Islet precursor cell (in vitro differentiated cells): ENCODE data around the gene ANXA3.
"Not testable (repeated sequence)": the region's sequence is repeated elsewhere in the genome, so short reads cannot be mapped to it uniquely, and the experiment has no call there.

Source experiments
- DNase-seq: peaks from one replicate; pipeline ENCODE4 v3.0.0-alpha.2; 2018

The ANXA3 gene, protein sequence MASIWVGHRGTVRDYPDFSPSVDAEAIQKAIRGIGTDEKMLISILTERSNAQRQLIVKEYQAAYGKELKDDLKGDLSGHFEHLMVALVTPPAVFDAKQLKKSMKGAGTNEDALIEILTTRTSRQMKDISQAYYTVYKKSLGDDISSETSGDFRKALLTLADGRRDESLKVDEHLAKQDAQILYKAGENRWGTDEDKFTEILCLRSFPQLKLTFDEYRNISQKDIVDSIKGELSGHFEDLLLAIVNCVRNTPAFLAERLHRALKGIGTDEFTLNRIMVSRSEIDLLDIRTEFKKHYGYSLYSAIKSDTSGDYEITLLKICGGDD

DNA sequence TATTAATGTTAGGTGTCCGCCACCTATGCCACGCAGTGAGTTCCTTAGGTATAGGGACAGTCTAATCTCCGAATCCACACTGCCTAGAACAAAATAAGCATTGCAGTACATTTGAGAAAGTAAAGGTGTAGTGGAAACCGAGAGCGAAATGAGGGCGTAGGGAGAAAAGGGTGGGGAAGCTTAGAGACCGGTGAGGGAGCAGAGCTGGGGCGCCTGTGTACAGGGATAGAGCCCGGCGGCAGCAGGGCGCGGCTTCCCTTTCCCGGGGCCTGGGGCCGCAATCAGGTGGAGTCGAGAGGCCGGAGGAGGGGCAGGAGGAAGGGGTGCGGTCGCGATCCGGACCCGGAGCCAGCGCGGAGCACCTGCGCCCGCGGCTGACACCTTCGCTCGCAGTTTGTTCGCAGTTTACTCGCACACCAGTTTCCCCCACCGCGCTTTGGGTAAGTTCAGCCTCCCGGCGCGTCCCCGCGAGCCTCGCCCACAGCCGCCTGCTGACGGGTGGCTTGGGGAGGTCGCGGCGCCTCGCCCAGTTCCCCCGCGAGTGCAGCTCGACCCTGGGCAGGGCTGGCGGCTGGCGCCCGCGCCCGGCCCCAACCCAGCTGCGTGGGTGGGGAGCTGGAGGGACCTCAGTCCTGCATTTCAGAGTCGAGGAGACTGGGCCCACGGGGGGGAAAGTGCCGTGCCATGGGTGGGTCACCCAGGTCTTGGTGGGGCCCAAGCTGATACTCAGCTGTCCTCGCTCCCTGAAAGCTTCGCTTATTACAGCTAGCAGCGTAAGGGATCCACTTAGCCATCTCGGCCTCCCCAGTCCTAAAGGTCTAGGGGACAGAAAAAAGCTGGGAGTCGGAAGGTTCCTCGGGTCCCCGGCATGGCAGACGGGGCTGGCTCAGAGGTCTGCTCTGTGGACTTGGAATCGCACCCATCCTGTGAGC is at the start of gene ANXA3:
TSS of gene ANXA3 (plus strand) at position 351 of the 932 bp plus-strand sequence. CDS start 2,704 bp downstream, outside the sequence.
- DNase-seq, result peak; percentile 90

DNA sequence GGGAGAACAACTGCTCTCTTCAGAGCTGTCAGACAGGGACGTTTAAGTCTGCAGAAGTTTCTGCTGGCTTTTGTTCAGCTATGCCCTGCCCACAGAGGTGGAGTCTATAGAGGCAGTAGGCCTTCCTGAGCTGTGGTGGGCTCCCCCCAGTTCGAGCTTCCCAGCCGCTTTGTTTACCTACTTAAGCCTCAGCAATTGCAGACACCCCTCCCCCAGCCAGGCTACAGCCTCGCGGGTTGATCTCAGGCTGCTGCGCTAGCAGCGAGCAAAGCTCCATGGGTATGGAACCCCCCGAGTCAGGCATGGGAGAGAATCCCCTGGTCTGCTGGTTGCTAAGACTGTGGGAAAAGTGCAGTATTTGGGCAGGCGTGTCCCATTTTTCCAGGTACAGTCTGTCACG is 45.3 kb upstream of the ANXA3 start:
- not testable (repeated sequence) for DNase-seq

DNA sequence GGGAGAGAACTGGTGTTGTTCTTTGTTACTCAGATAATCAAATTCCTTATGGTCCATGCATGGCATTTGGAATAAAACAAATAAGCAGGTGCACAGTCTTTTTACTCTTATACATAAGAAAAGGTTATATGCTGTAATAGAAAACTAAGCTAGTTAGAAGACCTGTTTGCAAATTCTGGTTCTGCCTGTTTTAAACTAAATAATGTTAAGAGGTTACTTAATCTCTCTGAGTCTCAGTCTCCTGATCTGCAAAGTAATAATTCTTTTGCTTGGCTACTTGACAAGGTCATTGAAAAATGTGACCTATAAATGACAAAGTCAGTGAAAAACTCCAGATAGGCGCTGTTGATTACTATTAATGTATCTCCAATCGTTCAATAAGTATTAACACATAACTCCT is 42.5 kb upstream of the ANXA3 start:
- no peak for DNase-seq

DNA sequence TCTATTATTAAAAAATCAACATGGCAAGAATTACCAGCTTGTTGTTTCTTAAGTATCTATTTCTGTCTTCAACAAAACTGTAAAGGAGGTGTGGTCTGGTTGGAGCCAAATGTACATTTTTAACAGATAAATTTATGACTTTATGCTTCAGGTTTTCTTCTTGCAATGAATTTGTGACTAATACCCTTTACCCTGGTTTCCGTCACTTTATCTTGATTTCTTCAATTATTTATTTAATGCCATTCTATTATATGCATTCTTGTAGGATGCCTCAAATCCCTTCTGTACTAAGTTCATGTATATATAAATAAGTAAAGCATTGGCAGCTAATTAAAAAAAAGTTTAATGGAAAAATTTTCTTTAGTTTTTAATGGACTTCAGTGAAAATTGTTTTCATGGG is 41.5 kb upstream of the ANXA3 start:
- DNase-seq, result no peak

DNA sequence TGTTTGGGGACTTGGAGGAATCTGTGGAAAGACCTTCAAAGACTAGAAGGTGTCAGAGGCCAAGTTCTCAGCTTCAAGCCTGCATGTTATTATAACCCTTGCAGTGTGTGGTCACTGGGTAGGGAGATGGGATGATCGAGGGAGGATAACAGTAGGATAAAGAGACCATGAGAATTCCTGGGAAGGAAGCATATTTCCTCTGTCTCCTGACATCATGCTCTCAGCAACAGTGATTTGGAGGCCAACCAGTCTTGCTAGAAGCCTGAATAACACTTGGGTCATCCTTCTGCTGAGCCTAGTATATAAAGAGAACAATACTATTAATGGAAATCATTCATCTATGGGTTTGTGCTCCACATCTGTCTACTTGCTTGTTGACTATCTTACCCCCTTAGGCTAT is 40.9 kb upstream of the ANXA3 start:
- no peak for DNase-seq

DNA sequence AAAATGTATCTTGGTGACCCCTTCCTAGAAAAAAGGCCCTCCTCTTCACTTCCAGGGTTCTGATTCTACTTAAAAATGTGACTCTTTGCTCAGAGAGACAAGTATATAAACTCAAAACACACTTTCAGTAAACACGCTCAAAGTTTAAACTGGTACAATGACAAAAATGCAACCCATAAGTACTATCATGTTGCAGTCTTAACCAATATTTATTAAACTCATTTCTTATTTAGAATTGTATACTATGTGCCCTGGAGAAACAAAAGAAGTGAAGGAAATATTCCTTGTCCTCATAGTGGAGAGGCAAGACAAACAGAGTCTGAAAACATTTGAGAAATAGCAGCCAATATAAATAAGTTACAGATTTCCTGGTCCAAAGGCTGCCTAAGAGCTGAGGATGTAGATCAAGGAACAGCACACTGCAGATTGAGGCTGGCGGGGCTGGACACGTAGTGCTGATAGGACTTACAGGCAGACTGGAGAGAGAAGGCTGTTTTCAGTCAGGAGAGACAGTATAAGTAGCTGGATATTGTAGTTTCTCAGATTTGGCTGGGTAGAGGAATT is 39.1 kb upstream of the ANXA3 start:
- no peak for DNase-seq

DNA sequence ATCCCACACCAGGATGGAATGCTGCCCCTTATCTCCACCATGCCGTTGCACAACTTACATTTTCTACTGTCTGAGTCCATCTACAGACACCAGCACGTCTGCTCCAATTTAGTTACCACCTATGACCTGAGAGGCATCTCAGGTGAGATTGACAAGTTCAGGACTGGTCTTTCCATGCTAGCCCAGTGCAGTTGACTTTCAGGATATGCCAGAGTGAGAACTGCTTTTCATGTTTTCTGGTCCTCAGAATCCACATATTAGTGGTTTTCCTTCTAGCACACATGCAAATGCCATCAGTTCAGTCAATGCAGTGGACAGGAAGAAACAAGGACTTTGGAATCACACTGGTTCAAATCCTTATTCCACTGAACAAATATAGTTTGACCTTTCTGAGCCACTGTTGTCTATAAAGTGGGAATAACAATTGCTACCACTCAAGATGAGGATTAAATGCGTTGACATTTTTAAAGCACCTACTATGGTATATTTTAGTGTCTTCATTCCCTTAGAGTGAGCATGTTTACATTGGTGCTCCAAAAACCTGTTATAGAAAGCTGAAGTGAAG is 38.1 kb upstream of the ANXA3 start:
- peak; percentile 62 for DNase-seq

DNA sequence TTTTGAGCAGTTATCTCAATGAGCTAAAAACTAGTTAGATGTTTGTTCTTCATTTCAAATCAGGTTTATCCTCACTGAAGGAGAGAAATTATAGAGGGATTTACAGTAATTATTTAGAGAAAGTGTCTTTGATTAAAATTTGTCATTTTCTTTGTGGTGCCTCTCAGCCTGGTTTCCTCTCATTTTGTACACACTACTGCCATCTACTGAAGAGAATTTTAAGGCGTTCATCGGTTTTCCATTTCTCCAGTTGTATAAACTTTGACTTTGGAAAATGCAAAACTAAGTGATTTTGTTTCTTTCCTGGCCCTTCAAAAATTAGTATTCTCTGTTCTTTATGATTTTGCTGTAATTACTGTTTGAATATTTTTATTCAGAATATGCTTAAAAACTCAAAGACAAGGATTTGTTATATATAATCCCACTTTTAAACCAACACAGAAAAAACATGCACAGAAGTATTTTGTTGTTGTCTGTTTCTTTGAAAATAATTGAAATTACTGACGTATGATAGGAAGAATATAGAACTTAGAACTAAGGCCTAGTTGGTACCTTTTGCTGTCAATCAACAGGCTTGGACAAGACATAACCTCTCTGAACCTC is 34.4 kb upstream of the ANXA3 start:
- DNase-seq, result no peak

DNA sequence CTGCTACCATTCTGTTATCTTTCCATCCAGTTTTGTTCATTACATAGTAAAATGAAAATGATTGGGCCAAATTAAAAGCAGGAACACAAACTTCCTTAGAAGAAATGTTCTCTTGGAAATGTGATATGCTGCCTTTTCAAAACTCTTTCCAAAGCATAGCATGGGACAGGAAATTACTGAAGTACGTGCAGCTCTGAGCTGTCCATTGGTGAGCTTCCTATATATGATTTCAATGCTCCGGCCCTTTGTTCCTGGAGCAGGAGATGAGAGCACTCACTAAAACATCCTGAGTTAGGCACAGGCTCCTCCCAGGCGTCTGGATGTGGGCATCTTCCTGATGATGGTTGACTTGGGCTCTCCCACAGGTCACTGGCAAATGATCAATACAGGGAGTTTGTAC is 33.0 kb upstream of the ANXA3 start:
- DNase-seq, result no peak

DNA sequence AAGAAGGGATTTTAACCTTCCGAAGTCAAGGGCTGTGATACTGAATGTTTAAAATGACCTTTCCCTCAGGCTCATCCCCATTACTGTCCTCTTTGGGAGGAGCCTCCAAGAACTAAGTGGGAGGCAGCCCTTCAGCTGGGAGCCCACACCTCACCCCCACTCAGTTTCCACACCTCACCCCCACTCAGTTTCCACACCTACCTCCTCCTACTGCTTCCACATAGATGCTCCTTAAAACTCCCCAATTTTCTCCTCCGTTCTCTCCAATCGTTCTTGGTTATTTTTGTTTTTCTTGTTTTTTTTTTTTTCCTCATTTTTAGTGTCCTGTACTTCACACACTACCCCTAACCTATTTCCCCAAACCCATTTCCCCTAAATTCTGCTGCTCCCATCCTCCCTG is 31.6 kb upstream of the ANXA3 start:
- no peak for DNase-seq

DNA sequence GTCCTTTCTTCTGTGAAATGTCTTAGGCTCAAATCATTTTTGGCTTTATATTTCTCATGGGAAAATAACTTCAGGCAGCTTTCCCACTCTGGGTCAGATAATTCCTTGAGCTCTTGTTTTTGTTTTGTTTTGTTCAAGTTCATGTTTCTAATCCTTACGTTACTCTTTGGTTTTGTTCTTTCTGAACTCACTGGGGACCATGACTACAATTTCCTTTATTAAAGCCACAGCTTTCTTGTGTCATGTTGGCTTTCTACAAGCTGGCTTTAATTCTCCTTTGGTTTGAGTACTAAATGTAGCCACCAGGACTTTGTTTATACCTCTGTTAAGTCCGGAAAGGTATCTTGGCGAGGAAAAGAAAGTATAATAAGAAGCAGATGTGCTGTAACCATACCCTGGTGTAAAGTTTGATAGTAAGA is 30.8 kb upstream of the ANXA3 start:
- DNase-seq, result no peak

DNA sequence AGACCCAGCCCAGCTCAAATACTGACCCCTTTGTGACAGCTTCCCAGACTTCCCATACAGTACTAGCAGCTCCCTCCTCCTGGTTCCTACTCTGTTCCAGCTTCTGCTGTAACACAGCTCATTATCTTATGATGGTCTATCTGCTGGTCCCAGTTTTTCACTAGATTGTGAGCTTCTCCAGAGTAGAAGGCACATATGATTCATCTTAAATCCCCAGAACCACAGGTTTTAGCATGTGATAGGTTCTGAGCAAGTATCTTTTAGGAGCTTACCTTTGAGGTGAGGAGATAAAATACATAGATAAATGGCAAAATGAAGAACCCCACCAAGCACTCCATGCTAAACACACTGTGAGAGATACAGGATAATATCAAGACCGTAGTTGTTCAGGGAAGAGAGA is 27.6 kb upstream of the ANXA3 start:
- DNase-seq, result no peak

DNA sequence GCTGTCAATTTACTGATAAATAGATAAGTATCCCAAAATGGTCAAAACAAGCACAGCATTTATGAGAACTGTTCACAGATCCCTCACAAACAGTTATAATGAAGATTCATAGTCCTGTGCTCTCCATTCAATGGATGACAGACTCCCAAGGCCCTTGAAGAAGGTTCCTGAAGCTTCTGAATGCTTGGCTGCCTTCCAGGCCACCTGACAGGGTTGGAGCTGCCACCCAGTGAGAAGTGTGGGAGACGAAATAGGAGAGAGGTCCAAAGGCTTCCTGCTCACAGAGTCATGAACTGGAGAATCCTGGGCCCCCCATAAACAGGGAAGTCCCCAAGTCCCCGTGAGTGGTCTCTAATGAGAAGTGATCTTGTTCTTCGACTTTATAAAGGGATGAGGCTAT is 26.0 kb upstream of the ANXA3 start:
- no peak for DNase-seq

DNA sequence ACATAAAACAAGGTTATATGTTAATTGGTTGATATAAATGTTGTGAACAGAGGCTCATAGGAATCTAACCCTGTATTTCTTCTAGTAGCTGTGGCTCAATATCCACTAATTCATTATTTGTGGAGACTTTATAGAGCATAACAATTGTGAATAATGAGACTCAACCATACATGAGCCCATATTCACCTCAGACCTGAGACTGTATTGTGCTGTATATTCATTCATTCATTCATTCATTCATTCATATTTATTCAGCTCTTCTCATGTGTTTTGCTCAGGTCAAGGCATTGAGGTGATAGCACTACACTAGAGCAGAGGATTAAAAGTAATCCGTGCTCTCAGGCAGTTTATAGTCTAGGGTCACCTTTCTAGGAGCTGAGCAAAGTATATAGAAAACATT is 24.5 kb upstream of the ANXA3 start:
- DNase-seq, result no peak

DNA sequence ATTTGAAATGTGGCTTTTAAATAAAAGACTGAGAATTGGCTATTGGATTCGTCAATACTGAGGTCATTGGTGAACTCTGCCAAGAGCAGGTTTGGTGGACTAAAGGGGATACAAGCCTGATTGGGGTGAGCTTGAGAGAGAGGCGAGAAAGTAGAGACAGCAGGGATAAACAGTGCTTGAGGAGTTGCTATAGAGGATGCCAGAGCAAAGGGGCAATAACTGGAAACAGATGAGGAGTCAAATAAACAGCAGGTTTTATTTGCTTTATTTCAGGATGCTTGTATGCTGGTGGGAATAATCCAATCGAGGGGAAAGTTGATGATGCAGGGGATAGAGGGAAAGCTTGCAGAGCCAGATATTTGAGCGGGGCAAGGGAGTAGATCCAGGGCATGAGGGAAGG is 24.0 kb upstream of the ANXA3 start:
- no peak for DNase-seq

DNA sequence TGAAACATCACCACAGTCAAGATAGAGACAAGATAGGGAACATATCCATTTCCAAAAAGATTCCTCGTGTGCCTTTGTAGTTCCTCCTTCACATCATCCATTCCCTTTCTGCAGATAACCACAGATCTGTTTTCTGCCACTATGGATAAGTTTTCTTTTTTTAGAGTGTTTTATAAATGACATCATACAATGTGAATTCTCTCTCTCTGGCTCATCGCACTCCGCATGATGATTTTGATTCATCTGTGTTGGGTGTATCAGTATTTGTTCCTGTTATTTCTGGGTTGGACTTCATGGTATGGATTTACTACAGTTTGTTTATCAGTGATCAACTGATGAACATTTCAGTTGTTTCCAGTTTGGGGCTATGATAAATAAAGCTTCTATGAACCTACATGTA is 23.2 kb upstream of the ANXA3 start:
- DNase-seq, result no peak

DNA sequence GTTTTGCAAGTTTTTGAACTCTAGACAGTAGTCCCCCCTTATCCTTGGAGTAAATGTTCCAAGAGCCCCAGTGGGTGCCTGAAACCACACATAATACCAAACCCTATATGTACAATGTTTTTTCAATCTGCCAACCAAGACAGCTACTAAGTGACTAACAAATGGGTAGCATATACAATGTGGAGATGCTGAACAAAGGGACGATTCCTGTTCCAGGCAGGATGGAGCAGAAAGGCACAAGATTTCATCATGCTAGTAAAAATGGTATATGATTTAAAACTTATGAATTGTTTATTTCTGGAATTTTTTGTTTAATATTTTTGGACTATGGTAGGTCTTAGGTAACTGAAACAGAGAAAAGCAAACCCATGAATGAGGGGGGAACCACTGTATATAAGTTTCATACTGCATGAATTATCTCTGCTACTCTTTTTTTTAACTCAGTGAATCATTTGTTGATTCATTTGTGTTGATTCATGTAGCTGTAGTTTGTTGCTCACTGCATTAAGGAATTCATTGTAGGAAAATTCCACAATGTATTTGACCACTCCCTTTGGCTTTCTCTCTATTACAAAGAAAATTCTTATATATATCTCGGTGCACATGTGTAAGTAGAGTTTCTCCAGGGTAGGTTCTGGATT is 21.9 kb upstream of the ANXA3 start:
- DNase-seq, result no peak

DNA sequence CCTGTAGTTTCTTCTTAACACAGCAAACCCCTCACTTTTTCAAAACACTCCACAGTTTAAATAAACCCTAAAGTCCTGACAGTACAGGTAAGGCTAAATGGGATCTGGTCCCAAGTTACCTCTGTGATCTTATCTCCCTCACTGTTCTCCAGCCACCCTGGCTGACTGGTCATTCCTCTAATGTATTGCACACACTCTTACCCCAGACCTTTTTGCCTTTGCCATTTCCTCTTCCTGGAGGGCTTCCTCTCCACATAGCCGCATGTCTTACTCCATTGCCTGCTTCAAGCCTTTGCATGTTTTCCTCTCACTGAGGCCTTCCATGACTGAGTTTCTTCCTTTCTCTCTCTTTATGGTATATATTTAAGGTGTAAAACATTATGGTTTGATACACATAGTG is 19.5 kb upstream of the ANXA3 start:
- DNase-seq, result peak; percentile 74

DNA sequence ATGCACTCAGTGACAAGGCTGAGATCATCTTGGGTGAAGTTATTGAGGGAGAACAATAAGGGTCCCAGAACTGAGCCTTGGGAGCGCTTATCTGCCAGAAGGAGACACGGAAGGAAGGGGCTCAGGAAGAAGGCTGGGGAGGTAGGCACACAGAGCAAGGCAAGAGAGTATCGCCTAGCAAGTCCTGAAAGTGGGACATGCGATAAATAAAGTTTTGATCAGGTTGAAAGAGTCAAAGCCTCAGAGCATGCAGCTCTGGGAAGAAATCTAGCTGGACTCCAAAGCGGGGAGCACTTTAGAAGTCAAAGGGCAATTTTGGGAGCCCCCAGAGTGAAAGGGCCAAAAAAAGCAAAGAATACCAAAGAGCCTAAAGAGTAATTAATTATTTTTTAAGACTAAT is 17.7 kb upstream of the ANXA3 start:
- DNase-seq, result no peak

DNA sequence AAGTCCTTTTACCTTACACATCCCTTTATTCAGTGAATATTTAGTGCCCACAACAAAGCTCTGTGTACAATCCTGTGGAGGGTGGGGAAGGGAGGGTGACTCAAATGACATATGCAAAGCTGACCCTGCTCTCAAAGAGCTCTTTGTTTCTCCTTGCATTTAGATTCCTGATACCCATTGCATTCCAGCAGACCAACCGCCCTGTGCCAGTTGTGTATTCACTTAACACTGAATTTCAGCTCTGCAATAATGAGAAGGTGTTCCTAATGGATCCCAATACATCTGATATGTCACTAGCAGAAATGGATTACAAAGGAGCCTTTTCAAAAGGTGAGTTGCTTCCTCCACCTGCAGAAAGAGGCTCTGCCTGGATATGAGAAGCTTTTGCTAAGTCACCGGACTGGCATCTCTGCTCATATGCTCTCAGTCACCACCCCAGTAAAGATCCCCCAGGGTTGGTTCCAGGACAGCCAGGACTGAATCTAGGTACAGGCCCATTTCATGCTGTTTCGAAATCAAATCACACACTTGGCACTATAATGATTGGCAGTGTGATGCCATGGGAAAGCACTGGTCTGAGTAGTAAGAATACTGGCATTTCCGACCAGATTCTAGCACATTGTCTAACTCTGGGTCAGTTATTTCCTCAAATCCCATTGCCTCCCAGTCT is 17.1 kb upstream of the ANXA3 start:
- peak; percentile 84 for DNase-seq

DNA sequence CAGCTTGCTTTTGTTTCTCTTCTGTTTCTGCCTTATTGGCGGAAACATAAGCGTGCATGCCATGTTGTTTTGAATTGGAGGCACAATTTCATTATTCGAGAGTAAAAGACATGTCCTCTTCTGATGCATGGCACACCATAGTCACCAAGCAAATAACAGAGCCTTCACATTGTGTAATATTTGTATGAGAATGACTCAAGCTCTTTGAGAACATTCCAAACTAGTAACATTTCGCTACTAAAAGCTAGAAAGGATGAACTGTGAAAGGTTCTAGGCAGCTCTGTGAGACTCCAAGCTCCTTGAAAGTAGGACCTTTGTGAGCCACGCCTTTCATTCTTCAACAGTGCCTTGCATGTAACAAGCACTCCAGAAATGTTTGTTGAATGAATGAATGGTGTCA is 9.2 kb upstream of the ANXA3 start:
- no peak for DNase-seq
